HUES6 (cell line): ENCODE results near the gene CAMP.

ENCODE experiments used
- H3K27ac ChIP-seq: 2 replicates; pipeline ENCODE4 v1.7.0; 2013; ENCODE audit warnings: low read depth, mild to moderate bottlenecking, low read length, inconsistent platforms
- H3K27me3 ChIP-seq: 2 replicates; pipeline ENCODE4 v1.6.1; 2013; ENCODE audit warnings: low read length; ENCODE audit not compliant: control insufficient read depth, insufficient read depth
- H3K36me3 ChIP-seq: 2 replicates; pipeline ENCODE4 v1.6.1; 2013; ENCODE audit warnings: low read length; ENCODE audit not compliant: control insufficient read depth, insufficient read depth
- H3K4me1 ChIP-seq: 2 replicates; pipeline ENCODE4 v1.6.1; 2013; ENCODE audit warnings: low read length; ENCODE audit not compliant: control insufficient read depth, insufficient read depth
- H3K4me3 ChIP-seq: 2 replicates; pipeline ENCODE4 v1.5.1; 2013; ENCODE audit warnings: low read depth, low read length
- H3K9ac ChIP-seq: one replicate; pipeline ENCODE4 v1.6.1; 2013; ENCODE audit warnings: mild to moderate bottlenecking, low read length
- H3K9me3 ChIP-seq: 2 replicates; pipeline ENCODE4 v1.6.1; 2013; ENCODE audit warnings: low read depth, low read length; ENCODE audit not compliant: control insufficient read depth, insufficient read depth

The CAMP gene

GRCh38 chr3:48233542-48233941 is 10.2 kb downstream of the CAMP start:
- Histone ChIP-seq H3K9ac (no peak overlapping the region), H3K9me3 (peaks cover 16% of the 10 kb centered on the region), H3K4me1 (no peaks in the 10 kb centered on the region), H3K4me3 (no peak overlapping the region), H3K36me3 (no peaks in the 10 kb centered on the region), H3K27ac (no peak overlapping the region), H3K27me3 (no peaks in the 10 kb centered on the region)

- Histone ChIP-seq H3K36me3 (no peaks in the 10 kb centered on the region), H3K4me3 (no peak overlapping the region), H3K9me3 (peaks cover 16% of the 10 kb centered on the region), H3K4me1 (peaks cover 13% of the 10 kb centered on the region), H3K27ac (no peak overlapping the region), H3K9ac (no peak overlapping the region), H3K27me3 (no peaks in the 10 kb centered on the region)
Measured at GRCh38 chr3:48236531-48236930, 13.2 kb downstream of the CAMP start.

DNA sequence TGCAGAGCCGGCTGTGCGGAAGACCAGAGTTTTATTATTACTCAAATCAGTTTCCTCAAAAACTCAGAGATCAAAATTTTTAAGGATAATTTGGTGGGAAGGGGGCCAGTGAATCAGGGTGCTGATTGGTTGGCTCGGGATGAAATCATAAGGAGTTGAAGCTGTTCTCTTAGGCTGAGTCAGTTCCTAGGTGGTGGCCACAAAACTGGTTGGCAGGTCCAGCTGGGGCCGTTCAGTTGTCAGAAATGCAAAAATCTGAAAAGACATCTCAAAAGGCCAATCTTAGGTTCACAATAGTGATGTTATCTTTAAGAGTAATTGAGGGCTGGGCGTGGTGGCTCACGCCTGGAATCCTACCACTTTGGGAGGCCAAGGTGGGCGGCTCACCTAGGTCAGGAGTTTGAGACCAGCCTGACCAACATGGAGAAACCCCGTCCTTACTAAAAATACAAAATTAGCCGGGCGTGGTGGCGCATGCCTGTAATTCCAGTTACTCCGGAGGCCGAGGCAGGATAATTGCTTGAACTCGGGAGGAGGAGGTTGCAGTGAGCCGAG is 15.3 kb downstream of the CAMP start:
- peaks cover 17% of the 10 kb centered on the region for H3K4me1 ChIP-seq
- H3K27me3 ChIP-seq, result no peaks in the 10 kb centered on the region
- no peak overlapping the region for H3K4me3 ChIP-seq
- peaks cover 8% of the 10 kb centered on the region; the same call in 1 of the 2 replicates for H3K36me3 ChIP-seq
- no peak overlapping the region for H3K9ac ChIP-seq
- H3K9me3 ChIP-seq, result peaks cover 9% of the 10 kb centered on the region
- H3K27ac ChIP-seq, result no peak overlapping the region

DNA sequence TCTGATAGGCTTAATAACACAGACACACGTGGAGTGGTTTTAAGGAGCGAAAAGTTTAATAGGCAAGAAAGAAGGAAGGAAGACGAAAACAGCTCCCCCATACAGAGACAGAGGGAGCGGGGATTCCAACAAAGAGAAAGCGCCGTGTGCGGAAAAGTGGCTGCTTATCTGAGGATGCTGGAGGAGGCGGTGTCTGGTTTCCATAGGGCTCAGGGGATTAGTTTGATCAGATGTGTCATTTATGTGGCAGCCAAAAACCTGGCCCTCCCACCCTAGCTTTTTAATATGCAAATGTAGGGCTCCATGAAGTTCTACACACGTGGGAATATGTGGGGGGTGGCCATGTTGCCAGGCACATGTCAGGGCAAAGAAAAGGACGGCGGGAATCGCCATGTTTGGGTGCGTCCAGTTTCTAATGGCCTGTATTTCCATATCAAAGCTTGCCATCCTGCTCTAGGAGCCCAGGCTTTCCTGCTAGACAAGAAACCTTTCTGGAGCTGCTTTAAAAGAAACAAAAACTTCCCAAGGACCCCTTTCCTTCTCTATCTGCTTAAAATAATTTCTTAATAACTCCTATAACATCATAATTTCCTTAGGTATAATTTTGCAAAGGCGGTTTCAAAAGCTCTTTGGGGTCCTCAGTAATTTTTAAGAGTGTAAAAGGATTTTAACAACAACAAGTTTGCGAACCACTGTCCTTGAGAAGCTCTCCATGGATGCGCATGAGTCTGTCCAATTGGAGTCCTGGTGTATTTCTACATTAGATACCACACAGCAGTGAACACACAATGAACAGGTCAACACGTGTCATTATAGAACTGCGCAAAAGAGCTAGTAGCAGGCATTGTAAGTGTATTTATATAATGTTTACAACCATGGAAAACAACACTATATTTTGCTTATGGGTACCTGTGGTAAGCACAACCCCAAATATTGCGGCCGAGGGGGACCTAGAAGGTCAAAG is 17.0 kb downstream of the CAMP start:
- Histone ChIP-seq H3K4me3 (peak overlapping the region; percentile 88), H3K36me3 (peaks cover 19% of the 10 kb centered on the region), H3K9ac (peak overlapping the region; percentile 92), H3K27ac (peak overlapping the region; percentile 95), H3K9me3 (no peaks in the 10 kb centered on the region), H3K27me3 (no peaks in the 10 kb centered on the region), H3K4me1 (peaks cover 17% of the 10 kb centered on the region)

GRCh38 chr3:48241796-48242455 is 18.6 kb downstream of the CAMP start:
- Histone ChIP-seq H3K4me1 (peaks cover 18% of the 10 kb centered on the region), H3K27ac (peak overlapping the region; percentile 95; the same call in 1 of the 2 replicates), H3K27me3 (no peaks in the 10 kb centered on the region), H3K9me3 (no peaks in the 10 kb centered on the region), H3K9ac (peak overlapping the region; percentile 92), H3K4me3 (peak overlapping the region; percentile 88), H3K36me3 (peaks cover 27% of the 10 kb centered on the region)

DNA sequence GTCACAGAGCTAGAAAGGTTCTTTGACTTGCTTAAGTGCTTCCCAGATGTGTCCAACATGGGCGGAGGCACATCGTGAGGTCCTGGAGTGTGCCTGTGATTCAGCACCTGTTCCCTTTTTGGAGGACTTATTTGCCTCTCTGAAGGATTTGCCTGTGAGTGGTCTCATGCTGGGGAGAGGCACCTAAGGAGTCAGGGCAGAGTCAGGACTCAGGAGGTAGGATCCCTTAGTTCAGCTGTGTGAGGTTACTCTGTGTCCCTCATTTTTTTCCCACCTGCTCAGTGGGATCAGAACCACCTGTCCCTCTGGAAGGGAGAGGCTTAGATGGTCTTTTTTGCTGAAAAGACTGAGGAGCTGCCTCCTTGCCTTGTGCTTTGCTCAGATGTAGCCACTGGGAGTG is 20.6 kb downstream of the CAMP start:
- H3K27ac ChIP-seq, result no peak overlapping the region
- peak overlapping the region; percentile 88 for H3K4me3 ChIP-seq
- H3K27me3 ChIP-seq, result no peaks in the 10 kb centered on the region
- H3K36me3 ChIP-seq, result peaks cover 47% of the 10 kb centered on the region
- no peak overlapping the region for H3K9ac ChIP-seq
- peaks cover 24% of the 10 kb centered on the region for H3K4me1 ChIP-seq
- no peaks in the 10 kb centered on the region for H3K9me3 ChIP-seq

DNA sequence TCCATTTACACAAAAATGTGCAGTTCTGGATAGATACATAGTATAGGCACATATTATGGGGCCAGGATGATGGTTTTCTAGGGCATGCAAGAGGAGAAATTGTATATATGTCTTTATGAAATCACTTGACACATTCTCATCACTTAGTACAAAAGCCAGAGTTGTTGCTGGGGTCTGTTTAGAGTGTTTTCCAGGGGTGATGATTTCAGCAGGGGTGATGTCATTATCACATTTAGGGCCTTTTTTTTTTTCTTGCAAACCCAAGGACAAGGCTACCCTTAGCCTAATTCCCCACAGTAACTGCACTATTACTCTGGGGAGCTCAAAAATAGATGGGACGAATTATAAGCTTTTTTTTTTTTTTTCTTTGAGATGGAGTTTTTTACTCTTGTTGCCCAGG is 21.2 kb downstream of the CAMP start:
- H3K36me3 ChIP-seq, result peaks cover 52% of the 10 kb centered on the region
- no peak overlapping the region for H3K9ac ChIP-seq
- no peaks in the 10 kb centered on the region for H3K9me3 ChIP-seq
- H3K4me3 ChIP-seq, result no peak overlapping the region
- H3K4me1 ChIP-seq, result peaks cover 23% of the 10 kb centered on the region
- no peaks in the 10 kb centered on the region for H3K27me3 ChIP-seq
- no peak overlapping the region for H3K27ac ChIP-seq

- no peaks in the 10 kb centered on the region for H3K27me3 ChIP-seq
- peaks cover 58% of the 10 kb centered on the region for H3K36me3 ChIP-seq
- H3K9me3 ChIP-seq, result no peaks in the 10 kb centered on the region
- H3K9ac ChIP-seq, result no peak overlapping the region
- H3K27ac ChIP-seq, result no peak overlapping the region
- peaks cover 16% of the 10 kb centered on the region for H3K4me1 ChIP-seq
- no peak overlapping the region for H3K4me3 ChIP-seq
Measured at GRCh38 chr3:48245136-48245535, 21.8 kb downstream of the CAMP start.

- H3K36me3 ChIP-seq, result peaks cover 75% of the 10 kb centered on the region
- no peak overlapping the region for H3K4me3 ChIP-seq
- H3K27me3 ChIP-seq, result no peaks in the 10 kb centered on the region
- no peak overlapping the region for H3K9ac ChIP-seq
- H3K4me1 ChIP-seq, result peaks cover 11% of the 10 kb centered on the region
- no peaks in the 10 kb centered on the region for H3K9me3 ChIP-seq
- 0 out of 2 replicates have a peak overlapping the region, but pooled peaks have one; percentile 40 for H3K27ac ChIP-seq
Measured at GRCh38 chr3:48247401-48247811, 24.1 kb downstream of the CAMP start.

DNA sequence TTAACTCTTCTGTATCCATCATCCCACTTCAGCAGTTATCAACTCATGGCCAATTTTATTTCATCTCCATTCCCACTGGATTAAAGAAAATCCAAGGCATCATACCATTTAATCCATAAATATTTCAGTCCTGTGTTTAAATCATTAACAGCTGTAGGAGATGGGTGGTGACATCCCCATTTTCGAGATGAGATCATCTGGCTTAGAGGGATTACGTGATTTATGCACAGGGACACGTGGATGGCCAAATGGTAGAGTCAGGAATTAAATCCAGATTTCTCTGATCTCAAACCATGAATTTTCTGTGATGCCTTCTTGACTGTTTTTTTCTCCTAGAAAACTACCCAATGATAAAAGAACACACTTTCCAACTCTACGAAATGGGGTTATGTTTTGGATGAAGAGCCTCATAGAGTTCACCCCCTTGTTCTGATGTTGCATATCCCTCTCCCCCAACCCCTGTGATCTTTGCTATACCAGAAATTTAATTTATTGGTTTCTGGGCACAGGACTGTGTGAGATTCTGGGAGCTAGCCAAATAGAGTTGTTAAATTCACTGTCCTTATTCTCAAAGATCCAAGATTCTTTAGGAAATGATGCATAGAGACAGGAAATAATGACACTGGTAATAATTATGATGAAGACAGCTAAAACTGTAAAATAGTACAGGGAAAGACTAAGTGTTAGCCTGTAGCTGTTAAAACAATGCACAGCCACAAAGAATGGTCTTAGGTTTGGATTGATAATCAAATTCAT is 25.0 kb downstream of the CAMP start:
- Histone ChIP-seq H3K9ac (no peak overlapping the region), H3K36me3 (peaks cover 77% of the 10 kb centered on the region), H3K4me3 (no peak overlapping the region), H3K27ac (no peak overlapping the region), H3K4me1 (peaks cover 8% of the 10 kb centered on the region), H3K9me3 (no peaks in the 10 kb centered on the region), H3K27me3 (no peaks in the 10 kb centered on the region)
